Panc1 (cell line): ENCODE results near the gene MYF6. TPM values are rescaled to one million over a fixed set of nuclear protein-coding genes. Genes with fewer than 3 reads are reported as not detected.

Experiments
- ATAC-seq: fragments of 200-7000 bp; cut with Tn5 transposase; 2 replicates; pipeline ENCODE4 v1.9.1; 2020; ENCODE audit warnings: mild to moderate bottlenecking, moderate library complexity
- BruUV-seq: library from RNA; stranded (reverse); fragments of 400-500 nt; replicated peaks from 2 replicates; lab custom pipeline; 2021; lab: Mats Ljungman, UMichigan
- CTCF ChIA-PET: fragments of 300-600 bp; sonication (Branson Sonifier 250); formaldehyde crosslinking; loops from one replicate; lab custom pipeline; 2022; ENCODE audit warnings: antibody characterized with exemption; lab: Charles Lee
- POLR2A ChIA-PET: fragments of 300-600 bp; sonication (Branson Sonifier 250); formaldehyde crosslinking; loops from one replicate; lab custom pipeline; 2022; ENCODE audit warnings: antibody characterized with exemption; lab: Charles Lee
- DNase-seq: peaks from one replicate; pipeline ENCODE4 v3.0.0-alpha.2; 2010; ENCODE audit warnings: low read depth, low spot score
- H3K27ac ChIP-seq: 2 replicates; pipeline ENCODE4 v1.5.1; 2011; ENCODE audit warnings: mild to moderate bottlenecking, low read length, inconsistent platforms
- H3K27me3 ChIP-seq: fragments of 200-500 bp; sonication (Bioruptor generic); 2 replicates; pipeline ENCODE4 v1.6.0; 2014; ENCODE audit warnings: low read length, inconsistent platforms; ENCODE audit not compliant: control insufficient read depth, insufficient read depth
- H3K36me3 ChIP-seq: fragments of 200-500 bp; sonication (Bioruptor generic); 2 replicates; pipeline ENCODE4 v1.5.1; 2014; ENCODE audit warnings: inconsistent platforms, mild to moderate bottlenecking, low read length, moderate library complexity; ENCODE audit not compliant: control insufficient read depth, insufficient read depth
- H3K4me1 ChIP-seq: 2 replicates; pipeline ENCODE4 v1.5.1; 2011; ENCODE audit warnings: inconsistent platforms, mild to moderate bottlenecking, low read length, moderate library complexity; ENCODE audit not compliant: control insufficient read depth, insufficient read depth
- H3K4me3 ChIP-seq, 2 experiments: 2 replicates each; pipeline ENCODE4 v1.5.1; 2011 to 2012; ENCODE audit warnings: low read depth in 2 of 2, low read length in 2 of 2, mild to moderate bottlenecking in 2 of 2, inconsistent platforms in 1 of 2, moderate library complexity in 1 of 2
- H3K9me3 ChIP-seq: fragments of 200-500 bp; sonication (Bioruptor generic); 2 replicates; pipeline ENCODE4 v1.5.1; 2014; ENCODE audit warnings: low read depth, mild to moderate bottlenecking, inconsistent platforms, low read length, moderate library complexity; ENCODE audit not compliant: control insufficient read depth, insufficient read depth
- CTCF ChIP-seq: fragments of 450-650 bp; IDR thresholded peaks from 2 replicates; pipeline ENCODE4 v1.5.1; 2017; ENCODE audit warnings: mild to moderate bottlenecking
- POLR2AphosphoS5 ChIP-seq: IDR thresholded peaks from 2 replicates; pipeline ENCODE4 v1.6.1; 2012; ENCODE audit warnings: mild to moderate bottlenecking, low read depth, low read length, moderate library complexity
- REST ChIP-seq, 2 experiments: IDR thresholded peaks; 2 replicates each; pipeline ENCODE4 v1.6.1; 2011 to 2012; ENCODE audit warnings: low read depth in 2 of 2, control low read depth in 1 of 2, low read length in 1 of 2, mild to moderate bottlenecking in 1 of 2, moderate library complexity in 1 of 2; ENCODE audit not compliant: insufficient read depth in 1 of 2
- SIN3A ChIP-seq: IDR thresholded peaks from 2 replicates; pipeline ENCODE4 v1.6.1; 2012; ENCODE audit warnings: low read depth, mild to moderate bottlenecking, low read length, moderate library complexity, borderline replicate concordance; ENCODE audit not compliant: insufficient read depth
- TCF7L2 ChIP-seq: IDR thresholded peaks from 2 replicates; pipeline ENCODE4 v1.6.1; 2011; ENCODE audit warnings: mild to moderate bottlenecking, low read depth, low read length, inconsistent platforms
- in situ Hi-C: cut with HindIII; loops from 2 replicates; pipeline ENCODE4 v1.10.0; 2016; ENCODE audit warnings: low sequenced_read_pairs, low pct_unique_long_range_greater_than_20kb
- intact Hi-C: fragments of 100-400 bp; cut with micrococcal nuclease; formaldehyde crosslinking; loops from one replicate; pipeline ENCODE4 v1.10.0; 2022; ENCODE audit not compliant: unreplicated experiment
- total RNA-seq: library from RNA; stranded (reverse); gene quantifications from one replicate; pipeline ENCODE4 v1.2.1, GENCODE V29; 2021; ENCODE audit not compliant: unreplicated experiment

Gene MYF6
- total RNA-seq, 1 experiment from 2014 or later = not detected

GRCh38 chr12:80720516-80720915, 13.1 kb downstream of the MYF6 start:
- Histone ChIP-seq H3K4me3 (no peak overlapping the region), H3K27me3 (no peaks in the 10 kb centered on the region), H3K27ac (no peak overlapping the region), H3K4me1 (no peaks in the 10 kb centered on the region), H3K9me3 (no peaks in the 10 kb centered on the region), H3K36me3 (no peaks in the 10 kb centered on the region)
- BruUV-seq = no TSS peak
- TF ChIP-seq POLR2AphosphoS5 = no peak
- no peak for TF ChIP-seq SIN3A
- no peak for TF ChIP-seq REST (IDR thresholded peaks at IDR 0.05; ENCODE audit: insufficient read depth in 1 of 2, low read depth in 2 of 2, low read length in 1 of 2)
- TF ChIP-seq TCF7L2 = no peak
- TF ChIP-seq CTCF = no peak
- POLR2A ChIA-PET = no interaction called here
- intact Hi-C loops = no loop called here
- in situ Hi-C loops = no loop called here
- CTCF ChIA-PET = no interaction called here
- ATAC-seq = no peak
- DNase-seq = no peak

GRCh38 chr12:80721326-80721725, 13.9 kb downstream of the MYF6 start:
- intact Hi-C loops (no loop called here), in situ Hi-C loops (no loop called here)
- no peaks in the 10 kb centered on the region for H3K36me3 ChIP-seq
- no peaks in the 10 kb centered on the region for H3K27me3 ChIP-seq
- no peak overlapping the region for H3K27ac ChIP-seq
- no TSS peak for BruUV-seq
- no peak overlapping the region for H3K4me3 ChIP-seq
- H3K4me1 ChIP-seq = no peaks in the 10 kb centered on the region
- no peaks in the 10 kb centered on the region for H3K9me3 ChIP-seq
- DNase-seq = no peak
- no peak for ATAC-seq
- TF ChIP-seq POLR2AphosphoS5 = no peak
- no peak for TF ChIP-seq TCF7L2
- CTCF ChIA-PET = no interaction called here
- POLR2A ChIA-PET = no interaction called here

GRCh38 chr12:80745851-80746505, 38.5 kb downstream of the MYF6 start:
- in situ Hi-C loops (no loop called here), intact Hi-C loops (no loop called here)
- Histone ChIP-seq H3K9me3 (no peaks in the 10 kb centered on the region), H3K36me3 (no peaks in the 10 kb centered on the region), H3K27me3 (no peaks in the 10 kb centered on the region), H3K27ac (no peak overlapping the region), H3K4me1 (no peaks in the 10 kb centered on the region), H3K4me3 (no peak overlapping the region)
- ATAC-seq (no peak), DNase-seq (no peak)
- BruUV-seq = no TSS peak
- ChIA-PET POLR2A (no interaction called here), CTCF (no interaction called here)
- TF ChIP-seq POLR2AphosphoS5 (no peak), CTCF (no peak)
